Ishikawa (cell line): ENCODE measurements around the gene SLC24A3.

Experiments used
- CEBPB ChIP-seq: IDR thresholded peaks from 2 replicates; pipeline ENCODE4 v1.6.1; 2012
- CREB1 ChIP-seq: IDR thresholded peaks from 2 replicates; pipeline ENCODE4 v1.6.1; 2012; ENCODE audit warnings: low read depth
- EGR1 ChIP-seq: IDR thresholded peaks from 2 replicates; pipeline ENCODE4 v1.6.1; 2012
- EP300 ChIP-seq: IDR thresholded peaks from 2 replicates; pipeline ENCODE4 v1.6.1; 2012; ENCODE audit warnings: borderline replicate concordance
- FOXM1 ChIP-seq: IDR thresholded peaks from 2 replicates; pipeline ENCODE4 v1.6.1; 2012; ENCODE audit warnings: low read depth, borderline replicate concordance
- NFIC ChIP-seq: IDR thresholded peaks from 2 replicates; pipeline ENCODE4 v1.6.1; 2012
- RAD21 ChIP-seq: IDR thresholded peaks from 2 replicates; pipeline ENCODE4 v1.6.1; 2012; ENCODE audit warnings: low read depth
- REST ChIP-seq: IDR thresholded peaks from 2 replicates; pipeline ENCODE4 v1.6.1; 2012; ENCODE audit warnings: low read depth, mild to moderate bottlenecking
- TAF1 ChIP-seq: IDR thresholded peaks from 2 replicates; pipeline ENCODE4 v1.6.1; 2012; ENCODE audit warnings: low read depth, mild to moderate bottlenecking
- TCF12 ChIP-seq: IDR thresholded peaks from 2 replicates; pipeline ENCODE4 v1.6.1; 2012; ENCODE audit warnings: low read depth
- TEAD4 ChIP-seq: IDR thresholded peaks from 2 replicates; pipeline ENCODE4 v1.6.1; 2012
- USF1 ChIP-seq: IDR thresholded peaks from 2 replicates; pipeline ENCODE4 v1.6.1; 2012
- YY1 ChIP-seq: IDR thresholded peaks from 2 replicates; pipeline ENCODE4 v1.6.1; 2012; ENCODE audit warnings: low read depth
- ZBTB7A ChIP-seq: IDR thresholded peaks from 2 replicates; pipeline ENCODE4 v1.6.1; 2012; ENCODE audit warnings: low read depth
- TF ChIP-seq, protein P1 (sequence below): IDR thresholded peaks from 2 replicates; pipeline ENCODE4 v1.6.1; 2012

Gene SLC24A3

DNA sequence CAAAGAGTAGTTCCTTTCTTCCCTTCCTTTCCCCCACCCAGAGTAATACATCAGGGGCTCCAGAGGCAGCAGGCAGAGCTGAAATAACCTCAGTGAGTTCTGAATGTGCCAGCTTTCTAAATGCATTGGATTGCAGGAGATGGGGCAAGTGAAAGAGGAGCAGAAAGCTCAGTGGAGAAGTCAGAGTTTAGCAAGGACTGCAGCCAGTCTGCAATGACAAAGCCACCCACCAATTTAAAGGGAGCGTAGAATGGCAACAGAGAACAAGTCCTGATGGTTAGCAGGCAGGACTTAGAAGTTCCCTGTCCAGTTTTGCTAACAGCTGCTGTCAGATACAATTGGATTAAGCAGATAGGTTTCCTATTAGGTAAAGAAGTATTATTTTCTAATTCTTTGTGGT, 342.2 kb downstream of the SLC24A3 start:
- no peak for TF ChIP-seq EGR1
- no peak for TF ChIP-seq YY1
- no peak for TF ChIP-seq NFIC
- TF ChIP-seq EP300, result no peak
- TF ChIP-seq TEAD4, result no peak
- TF ChIP-seq, protein P1, sequence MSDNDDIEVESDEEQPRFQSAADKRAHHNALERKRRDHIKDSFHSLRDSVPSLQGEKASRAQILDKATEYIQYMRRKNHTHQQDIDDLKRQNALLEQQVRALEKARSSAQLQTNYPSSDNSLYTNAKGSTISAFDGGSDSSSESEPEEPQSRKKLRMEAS, result no peak
- no peak for TF ChIP-seq REST
- TF ChIP-seq TAF1, result no peak
- no peak for TF ChIP-seq FOXM1
- no peak for TF ChIP-seq TCF12
- TF ChIP-seq CREB1, result no peak
- TF ChIP-seq RAD21, result no peak
- TF ChIP-seq CEBPB, result no peak
- no peak for TF ChIP-seq USF1
- TF ChIP-seq ZBTB7A, result no peak

DNA sequence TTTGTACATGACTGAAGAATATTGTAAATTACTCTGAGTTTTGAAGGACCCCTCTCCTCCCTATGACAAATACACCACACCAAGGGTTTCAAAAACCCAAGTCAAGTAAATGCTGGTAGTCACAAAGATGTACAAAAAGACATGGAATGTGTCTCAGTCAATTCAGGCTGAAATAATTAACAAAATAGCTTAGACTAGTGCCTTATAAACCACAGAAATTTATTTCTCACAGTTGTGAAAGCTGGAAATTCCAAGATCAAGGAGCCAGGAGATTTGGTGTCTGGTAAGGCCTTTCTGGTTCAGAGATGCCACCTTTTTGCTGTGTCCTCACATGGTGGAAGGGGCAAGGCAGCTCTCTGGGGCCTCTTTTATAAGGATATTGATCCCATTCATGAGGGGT, 343.3 kb downstream of the SLC24A3 start:
- no peak for TF ChIP-seq TAF1
- no peak for TF ChIP-seq ZBTB7A
- TF ChIP-seq EGR1, result no peak
- TF ChIP-seq, protein P1, result no peak
- TF ChIP-seq RAD21, result no peak
- TF ChIP-seq USF1, result no peak
- TF ChIP-seq REST, result no peak
- no peak for TF ChIP-seq TEAD4
- TF ChIP-seq TCF12, result no peak
- TF ChIP-seq NFIC, result no peak
- TF ChIP-seq YY1, result no peak

DNA sequence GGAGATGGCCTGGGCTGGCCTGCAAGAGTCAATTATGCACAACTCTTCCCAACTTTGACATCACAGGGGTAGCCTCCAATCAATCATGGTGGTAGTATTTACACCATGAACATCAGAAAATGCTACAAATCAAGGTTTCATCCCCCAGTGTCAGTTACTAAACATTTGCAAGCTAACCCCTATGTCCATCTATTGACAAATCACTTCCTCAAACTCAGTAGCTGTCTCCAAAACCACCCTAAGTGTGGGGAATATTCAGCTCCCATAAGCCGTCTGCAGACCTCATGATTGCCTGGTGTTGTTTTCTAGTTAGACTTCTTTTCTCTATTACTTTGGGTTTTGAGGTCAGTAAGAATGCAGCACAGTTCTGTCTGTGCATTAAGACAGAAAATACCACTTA, 344.8 kb downstream of the SLC24A3 start:
- no peak for TF ChIP-seq NFIC
- no peak for TF ChIP-seq ZBTB7A
- TF ChIP-seq YY1, result no peak
- TF ChIP-seq EP300, result no peak
- TF ChIP-seq CEBPB, result no peak
- no peak for TF ChIP-seq USF1
- TF ChIP-seq TCF12, result no peak
- TF ChIP-seq TAF1, result no peak
- TF ChIP-seq RAD21, result no peak
- TF ChIP-seq, protein P1, result no peak
- TF ChIP-seq EGR1, result no peak
- no peak for TF ChIP-seq FOXM1

DNA sequence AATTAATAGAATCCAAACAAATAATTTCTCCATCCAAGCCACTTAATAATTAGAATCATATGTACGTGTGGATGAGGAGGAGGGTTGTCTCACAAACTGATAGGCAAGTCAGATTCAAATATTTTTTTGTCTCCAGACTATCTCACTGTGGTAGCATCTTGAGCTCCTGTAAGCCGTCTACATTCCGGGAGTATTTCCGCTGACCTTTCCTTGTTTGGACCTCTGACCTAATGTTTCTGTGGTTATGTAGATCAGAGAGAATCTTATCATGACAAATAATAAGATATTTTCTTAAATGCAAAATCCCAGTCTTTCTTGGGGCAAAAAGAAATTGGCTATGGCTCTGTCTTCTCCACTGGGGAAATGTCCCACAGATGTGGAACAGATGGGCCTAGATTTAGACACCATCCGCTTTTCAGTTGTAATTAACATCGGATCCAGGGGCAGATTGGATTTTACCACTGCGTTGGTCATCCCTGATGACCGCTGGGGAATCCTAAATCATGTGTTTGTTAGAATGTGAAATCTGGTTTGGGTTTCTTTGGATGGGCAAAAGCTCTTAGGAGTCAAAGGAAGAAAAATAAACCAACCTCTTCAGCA, 348.5 kb downstream of the SLC24A3 start:
- TF ChIP-seq CREB1 (no peak), NFIC (no peak), TEAD4 (no peak), TCF12 (no peak), ZBTB7A (no peak), EP300 (no peak), REST (no peak), USF1 (no peak), YY1 (no peak), RAD21 (no peak), TAF1 (no peak)
- TF ChIP-seq, protein P1, result no peak
